GM21381 (cell line): ENCODE data around the gene CSF1R.
"Not testable (repeated sequence)": the region's sequence is repeated elsewhere in the genome, so short reads cannot be mapped to it uniquely, and the experiment has no call there.

ENCODE experiments used
- ATAC-seq: cut with Tn5 transposase; IDR thresholded peaks from one replicate; pipeline ENCODE4 v1.9.1; 2021; ENCODE audit warnings: mild to moderate bottlenecking, moderate library complexity; ENCODE audit not compliant: unreplicated experiment

Gene CSF1R

GRCh38 chr5:150034662-150035061 is 51.7 kb downstream of the CSF1R start:
- no peak for ATAC-seq

- ATAC-seq: no peak
Measured at GRCh38 chr5:150033334-150033733, 53.0 kb downstream of the CSF1R start.

- not testable (repeated sequence) for ATAC-seq
Measured at GRCh38 chr5:150028047-150028446, 58.3 kb downstream of the CSF1R start.

- ATAC-seq: no peak
Measured at GRCh38 chr5:150026682-150027172, 59.6 kb downstream of the CSF1R start.

- ATAC-seq: no peak
Measured at GRCh38 chr5:150024346-150024984, 61.9 kb downstream of the CSF1R start.

- no peak for ATAC-seq
Measured at GRCh38 chr5:150023136-150023535, 63.2 kb downstream of the CSF1R start.

- ATAC-seq: no peak
Measured at GRCh38 chr5:150022681-150023080, 63.7 kb downstream of the CSF1R start.

GRCh38 chr5:150022158-150022531 is 64.2 kb downstream of the CSF1R start:
- ATAC-seq: no peak

GRCh38 chr5:150021491-150022157 is 64.7 kb downstream of the CSF1R start:
- ATAC-seq: no peak

GRCh38 chr5:150020249-150020648 is 66.1 kb downstream of the CSF1R start:
- ATAC-seq: no peak

- ATAC-seq: no peak
Measured at GRCh38 chr5:150017226-150018005, 68.9 kb downstream of the CSF1R start.

- no peak for ATAC-seq
Measured at GRCh38 chr5:150016537-150016936, 69.8 kb downstream of the CSF1R start.

- no peak for ATAC-seq
Measured at GRCh38 chr5:150015415-150015814, 70.9 kb downstream of the CSF1R start.

- ATAC-seq: no peak
Measured at GRCh38 chr5:150014456-150014855, 71.9 kb downstream of the CSF1R start.

GRCh38 chr5:150013931-150014330 is 72.4 kb downstream of the CSF1R start:
- ATAC-seq: no peak

- no peak for ATAC-seq
Measured at GRCh38 chr5:150009671-150010387, 76.5 kb downstream of the CSF1R start.

GRCh38 chr5:150007050-150007449 is 79.3 kb downstream of the CSF1R start:
- ATAC-seq: no peak

GRCh38 chr5:150006318-150006717 is 80.0 kb downstream of the CSF1R start:
- ATAC-seq: no peak
